CD4-positive, alpha-beta T cell treated with Interleukin-6 at 100 ng/mL for 8 hours (primary cell): ENCODE measurements around the gene HOXB4.

Source experiments
- DNase-seq: peaks from one replicate; pipeline ENCODE4 v3.0.0-alpha.2; 2020; ENCODE audit warnings: mixed read lengths, low spot score

The HOXB4 gene

DNA sequence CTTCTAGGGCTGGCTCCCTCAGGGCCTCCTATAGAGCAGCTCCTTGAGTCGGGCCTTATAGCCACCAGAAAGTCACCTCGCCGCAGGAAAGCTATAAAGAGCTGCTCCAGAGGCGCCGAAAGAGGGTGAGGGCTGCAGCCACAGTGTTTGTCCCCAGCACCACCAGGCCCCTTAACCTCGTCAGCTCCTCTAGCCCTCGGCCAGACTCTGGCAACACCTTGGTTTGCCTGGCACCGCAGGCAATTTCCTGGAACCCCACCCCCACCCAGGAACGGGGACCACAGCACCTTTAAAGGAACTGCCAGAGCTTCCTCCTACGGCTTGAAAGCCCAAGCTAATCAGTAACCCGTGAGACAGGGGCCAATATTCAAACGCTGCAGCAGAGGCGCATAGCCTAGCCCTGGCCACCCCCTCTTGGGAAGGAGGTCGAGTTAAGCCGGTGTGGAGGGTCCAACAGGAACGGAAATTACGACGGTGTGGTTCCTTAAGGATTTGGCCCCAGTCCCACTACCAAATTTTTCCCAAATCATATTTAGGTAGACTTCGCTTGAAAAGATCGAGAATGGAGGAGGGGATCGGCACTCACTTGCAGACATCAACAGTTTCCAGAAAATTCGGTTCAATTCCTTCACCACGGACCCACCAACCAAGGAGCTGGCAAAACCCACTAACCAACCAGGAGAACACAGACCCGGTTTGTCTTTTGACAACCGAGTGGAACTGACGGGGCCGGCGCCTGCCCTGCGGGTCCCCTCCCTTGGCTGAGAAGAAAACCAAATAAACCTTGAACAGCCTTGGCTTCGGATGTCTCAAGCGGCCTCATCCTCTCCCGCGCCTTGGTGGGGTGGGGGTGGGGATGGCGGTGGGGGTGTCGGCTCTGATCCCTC, 23.6 kb upstream of the HOXB4 start:
- DNase-seq = no peak

DNA sequence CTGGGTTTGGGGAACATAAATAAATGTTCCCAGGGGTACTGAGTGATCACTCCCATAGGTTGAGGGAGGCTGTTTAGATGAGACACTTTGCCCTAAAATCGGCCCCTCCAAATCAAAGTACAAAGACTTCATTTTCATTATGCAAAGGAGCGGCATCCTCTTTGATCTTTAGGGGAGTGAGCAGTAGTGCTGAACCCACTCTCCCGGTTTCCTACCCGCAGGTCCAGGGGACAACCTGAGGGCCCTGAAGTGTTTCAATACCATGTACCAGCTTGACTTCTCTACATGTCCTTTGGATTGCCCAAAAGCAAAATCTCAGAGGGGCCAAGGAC, 23.0 kb upstream of the HOXB4 start:
- no peak for DNase-seq

DNA sequence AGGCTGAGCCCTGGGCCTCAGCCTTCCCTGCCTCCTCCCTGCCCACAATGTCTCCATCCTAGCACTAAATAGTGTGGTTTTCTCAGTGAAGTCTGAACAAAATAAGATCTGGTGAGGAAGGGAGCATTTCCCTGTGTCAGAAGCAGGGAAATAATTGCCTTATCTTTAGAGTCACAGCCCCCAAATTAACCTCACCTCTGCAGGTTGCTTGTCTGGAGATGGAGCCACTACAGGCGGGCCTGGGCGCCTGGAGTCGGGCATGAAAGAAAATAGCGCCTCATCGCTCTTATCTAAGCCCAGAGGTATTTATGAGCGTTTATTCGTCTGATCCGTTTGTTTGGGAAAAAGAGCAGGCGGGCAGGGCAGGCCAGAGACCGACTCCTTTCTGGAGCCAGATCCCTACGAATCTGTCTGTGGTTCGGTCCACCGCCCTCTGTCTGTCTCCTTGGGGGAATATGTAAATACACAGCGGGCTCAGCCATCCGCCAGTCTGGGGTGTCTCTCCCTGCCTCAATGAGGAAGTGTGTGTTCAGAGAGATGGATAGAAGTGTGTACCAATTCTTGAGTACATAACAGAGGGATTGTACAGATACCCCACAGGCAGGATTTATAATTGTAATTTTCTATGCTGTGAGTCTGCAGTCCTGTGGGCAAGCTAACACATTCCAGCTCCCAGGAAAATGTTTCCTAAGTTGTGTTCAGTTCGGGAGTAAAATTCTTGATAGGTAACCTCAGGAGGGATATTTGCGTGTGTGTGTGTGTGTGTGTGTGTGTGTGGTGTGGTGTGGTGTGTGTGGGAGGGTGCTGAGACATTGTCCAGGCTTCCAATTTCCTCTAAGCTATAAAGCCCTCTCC, 22.3 kb upstream of the HOXB4 start:
- DNase-seq = no peak

DNA sequence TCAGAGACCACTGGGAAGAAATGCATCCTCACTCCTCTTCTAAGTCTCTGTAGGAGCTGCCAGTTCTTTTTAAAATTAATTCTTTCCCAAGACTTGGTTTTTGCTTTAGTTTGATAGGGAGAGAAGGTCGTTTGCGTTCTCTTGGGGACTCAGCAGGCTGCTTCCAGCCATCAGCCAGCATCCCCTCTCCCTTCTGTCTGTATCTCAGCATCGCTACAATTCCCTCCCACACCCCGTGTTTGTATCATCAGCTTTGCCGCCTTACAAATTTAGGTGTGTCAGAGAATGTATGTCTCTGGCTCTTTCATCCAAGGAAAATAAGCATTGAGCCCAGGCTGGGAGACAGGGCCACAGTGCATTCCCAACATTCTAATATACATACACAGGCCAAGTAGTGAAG, 21.2 kb upstream of the HOXB4 start:
- DNase-seq = no peak

DNA sequence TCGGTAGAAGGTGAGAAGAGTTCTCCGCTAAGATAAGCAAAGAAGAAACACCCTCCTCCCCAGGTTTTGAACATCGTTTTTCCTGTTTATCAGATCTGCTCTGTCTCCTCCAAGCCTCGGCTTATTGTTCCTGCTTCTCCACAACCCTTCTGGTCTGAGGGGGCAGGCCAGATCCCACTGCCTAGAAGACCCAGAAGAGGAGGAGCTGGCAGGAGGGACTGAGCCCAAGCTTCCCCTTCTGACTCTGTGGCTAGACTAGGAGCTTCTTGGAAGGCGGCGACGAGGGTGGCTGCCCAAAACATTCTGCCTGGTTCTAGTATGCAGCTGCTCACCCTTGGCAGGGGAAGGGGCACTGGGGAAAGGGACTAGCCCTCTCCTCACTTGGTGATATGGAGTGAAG, 20.6 kb upstream of the HOXB4 start:
- DNase-seq = no peak

DNA sequence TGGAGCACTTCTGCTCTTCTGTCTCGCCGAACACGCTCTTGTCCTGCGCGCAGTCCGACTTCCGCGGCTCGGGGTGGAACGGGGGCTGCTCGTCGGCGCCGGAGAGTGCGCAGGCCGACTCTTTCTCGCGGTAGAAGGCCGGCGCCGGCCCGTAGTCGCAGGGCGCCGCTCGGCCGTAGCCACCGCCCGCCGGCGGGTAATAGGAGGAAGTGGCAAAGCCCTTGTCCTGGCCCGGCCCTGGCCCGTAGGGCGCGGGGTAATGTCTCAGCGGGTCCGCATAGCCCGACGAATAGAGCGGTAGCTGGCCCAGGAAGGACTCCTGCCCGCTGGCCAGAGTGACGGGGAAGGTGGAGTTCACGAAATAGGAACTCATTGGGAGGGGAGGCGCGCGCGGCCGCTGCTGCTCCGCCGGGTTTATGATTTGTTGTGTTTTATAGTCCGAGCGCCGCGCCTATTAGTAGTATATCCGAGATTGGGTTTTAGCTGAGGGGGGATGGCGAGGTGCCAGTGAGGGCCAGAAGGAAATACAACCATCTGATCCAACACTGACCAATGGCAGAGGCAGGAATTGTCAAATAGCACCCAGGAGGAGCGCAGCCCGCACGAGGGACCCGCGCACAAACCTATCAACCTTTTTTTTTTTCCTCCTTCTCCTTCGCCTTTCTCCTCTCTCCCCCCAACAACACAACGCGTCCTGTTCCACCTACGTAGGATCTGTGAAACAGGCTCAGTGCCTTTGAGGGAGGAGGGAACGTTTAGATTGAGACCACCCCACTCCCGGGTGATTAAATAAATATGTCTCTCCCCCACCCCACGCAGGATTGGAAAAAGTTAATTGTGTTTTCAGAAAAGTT, 19.9 kb upstream of the HOXB4 start:
- no peak for DNase-seq

DNA sequence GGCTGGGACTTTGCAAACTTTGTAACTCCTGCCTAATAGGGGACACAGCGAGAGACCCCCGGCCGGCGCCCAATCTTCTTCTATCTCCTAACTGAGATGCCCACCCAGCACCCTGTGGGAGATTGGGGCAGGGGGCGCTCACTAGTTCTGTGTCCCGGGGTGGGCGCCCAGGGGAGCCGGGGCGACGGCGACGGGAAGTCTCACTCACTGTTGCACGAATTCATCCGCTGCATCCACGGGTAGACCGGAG, 19.3 kb upstream of the HOXB4 start:
- peak; percentile 36 for DNase-seq

DNA sequence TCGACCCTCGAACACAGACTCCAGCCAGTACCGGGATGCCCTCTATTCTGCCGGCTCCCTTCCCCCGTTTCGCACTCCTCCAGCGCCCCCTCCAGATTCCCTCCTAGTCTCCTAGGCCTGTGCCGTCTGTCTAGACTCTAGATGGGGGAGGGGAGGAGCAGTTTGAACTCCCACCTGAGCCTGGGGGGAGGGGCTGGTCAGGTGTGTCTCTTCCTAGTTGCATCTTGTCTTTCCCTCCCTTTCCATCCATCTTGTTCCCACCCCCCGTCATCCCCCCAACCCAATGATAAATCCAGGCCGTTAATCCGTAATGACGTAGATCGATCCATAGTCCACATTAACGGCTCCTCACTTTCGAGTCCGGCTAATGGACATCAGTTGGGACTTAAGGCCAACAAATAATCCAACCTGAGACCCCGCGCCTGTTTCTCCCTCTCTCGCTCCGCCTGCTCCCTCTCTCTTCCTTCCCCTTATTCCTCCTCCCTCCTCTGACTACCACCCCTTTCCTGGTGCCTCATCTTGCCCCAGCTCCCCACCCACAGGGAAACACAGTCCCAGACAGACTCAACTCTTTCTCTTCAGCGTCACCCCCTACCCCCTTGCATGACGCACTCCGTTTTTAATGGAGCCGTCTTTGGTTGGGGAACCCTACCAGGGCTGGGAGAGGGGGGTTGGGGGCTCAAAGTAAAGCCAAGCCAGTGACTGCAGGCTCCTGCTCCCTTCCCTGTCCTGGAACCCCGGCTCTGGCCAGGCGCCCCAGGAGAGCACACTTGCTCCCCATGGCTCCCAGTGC, 18.8 kb upstream of the HOXB4 start:
- no peak for DNase-seq

DNA sequence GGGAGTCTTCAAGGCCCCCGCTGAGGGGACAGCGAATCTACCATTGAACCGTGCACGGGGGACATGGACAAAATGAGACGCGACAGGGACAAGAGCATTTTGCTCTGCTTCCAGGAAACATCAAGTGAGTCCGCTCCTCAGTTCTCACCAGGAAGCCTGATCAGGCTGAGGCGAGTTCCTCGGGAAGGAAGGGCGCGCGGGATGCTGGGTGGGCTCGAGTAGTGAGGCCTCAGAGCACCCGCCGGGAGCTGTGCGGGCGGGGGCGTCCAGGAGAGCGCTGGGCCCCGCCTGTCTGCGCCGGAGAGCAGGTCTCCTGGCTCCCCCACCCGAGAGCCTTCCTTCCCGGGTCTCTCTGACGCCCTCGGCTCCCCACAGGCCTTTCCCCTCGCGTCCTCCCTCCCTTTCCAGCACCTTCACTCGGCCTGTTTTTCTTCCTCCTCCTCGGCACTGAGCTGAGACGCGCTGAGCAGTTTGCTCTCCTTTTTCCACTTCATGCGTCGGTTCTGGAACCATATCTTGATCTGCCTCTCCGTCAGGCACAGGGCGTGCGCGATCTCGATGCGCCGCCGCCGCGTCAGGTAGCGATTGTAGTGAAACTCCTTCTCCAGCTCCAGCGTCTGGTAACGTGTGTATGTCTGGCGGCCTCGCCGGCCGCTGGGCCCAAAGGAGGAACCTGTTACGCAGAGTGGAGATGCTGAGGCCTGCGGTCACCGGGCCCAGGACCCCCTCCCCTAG, 18.0 kb upstream of the HOXB4 start:
- DNase-seq = no peak

DNA sequence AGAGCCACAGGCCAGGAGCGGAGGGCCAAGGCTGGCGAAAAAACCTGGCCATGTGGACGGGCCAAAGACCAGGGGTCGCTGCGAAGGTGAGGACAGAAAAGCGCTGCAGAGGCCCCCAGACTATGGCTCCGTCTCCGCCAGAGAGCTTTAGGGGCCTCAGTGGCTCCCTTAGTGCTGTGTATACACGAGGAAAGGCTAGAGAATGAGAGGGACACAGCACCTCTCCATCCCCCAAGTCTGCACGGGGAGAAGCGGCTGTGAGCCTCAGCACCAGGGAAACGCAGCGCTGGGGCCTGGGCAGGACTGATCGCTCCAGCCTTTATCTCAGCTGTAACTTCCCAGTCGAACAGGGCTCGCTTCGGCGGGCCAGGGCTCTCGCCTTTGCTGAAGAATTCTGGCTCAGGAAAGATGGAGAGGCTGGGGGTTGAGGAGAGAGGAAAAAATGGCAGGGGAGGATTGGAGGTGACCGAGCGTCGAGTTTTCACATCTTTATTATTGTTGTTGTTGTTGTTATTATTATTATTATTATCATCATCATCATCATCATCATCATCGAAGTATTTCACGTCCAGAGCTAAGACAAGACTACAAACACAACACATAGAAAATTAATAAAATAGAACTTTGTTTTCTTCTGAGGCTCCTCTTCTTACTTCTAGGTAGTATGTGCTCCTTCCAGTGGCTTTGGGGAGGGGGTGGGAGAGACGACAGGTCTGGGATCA, 17.3 kb upstream of the HOXB4 start:
- no peak for DNase-seq

DNA sequence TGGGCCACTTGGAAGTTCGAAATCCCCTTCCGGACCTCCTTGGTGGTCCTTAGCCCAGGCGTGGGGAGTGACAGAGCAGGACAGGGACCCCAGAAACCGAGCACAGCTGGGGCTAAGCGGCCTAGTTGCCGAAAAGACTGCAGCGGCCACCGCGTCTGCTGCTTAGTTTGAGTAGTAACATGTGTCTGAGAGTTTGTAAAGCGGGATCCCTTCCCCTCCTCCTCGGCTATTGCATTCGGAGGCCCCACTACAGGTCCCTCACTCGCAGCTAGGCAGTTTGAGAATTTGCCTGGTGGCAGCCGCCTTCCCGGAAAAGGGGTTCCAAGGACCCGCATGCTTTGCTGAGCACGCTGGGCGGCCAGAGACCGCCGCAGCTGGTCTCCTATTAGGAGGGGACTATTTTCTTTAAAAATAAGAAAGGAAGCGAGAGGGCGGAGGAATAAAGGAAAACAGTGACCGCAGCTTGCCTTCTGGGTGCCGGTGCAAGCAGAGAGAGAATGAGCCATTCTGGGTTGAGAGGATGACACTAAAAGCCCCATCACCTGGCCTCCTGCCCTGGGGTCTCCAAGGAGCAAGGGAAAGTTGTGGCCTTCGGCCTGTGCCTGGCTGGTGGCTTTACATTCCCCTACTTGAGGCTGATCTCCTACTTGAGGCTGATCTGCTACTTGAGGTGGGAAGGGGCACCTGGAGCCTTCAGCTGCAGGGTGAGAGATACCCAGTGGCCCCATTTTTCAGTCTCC, 16.6 kb upstream of the HOXB4 start:
- no peak for DNase-seq

DNA sequence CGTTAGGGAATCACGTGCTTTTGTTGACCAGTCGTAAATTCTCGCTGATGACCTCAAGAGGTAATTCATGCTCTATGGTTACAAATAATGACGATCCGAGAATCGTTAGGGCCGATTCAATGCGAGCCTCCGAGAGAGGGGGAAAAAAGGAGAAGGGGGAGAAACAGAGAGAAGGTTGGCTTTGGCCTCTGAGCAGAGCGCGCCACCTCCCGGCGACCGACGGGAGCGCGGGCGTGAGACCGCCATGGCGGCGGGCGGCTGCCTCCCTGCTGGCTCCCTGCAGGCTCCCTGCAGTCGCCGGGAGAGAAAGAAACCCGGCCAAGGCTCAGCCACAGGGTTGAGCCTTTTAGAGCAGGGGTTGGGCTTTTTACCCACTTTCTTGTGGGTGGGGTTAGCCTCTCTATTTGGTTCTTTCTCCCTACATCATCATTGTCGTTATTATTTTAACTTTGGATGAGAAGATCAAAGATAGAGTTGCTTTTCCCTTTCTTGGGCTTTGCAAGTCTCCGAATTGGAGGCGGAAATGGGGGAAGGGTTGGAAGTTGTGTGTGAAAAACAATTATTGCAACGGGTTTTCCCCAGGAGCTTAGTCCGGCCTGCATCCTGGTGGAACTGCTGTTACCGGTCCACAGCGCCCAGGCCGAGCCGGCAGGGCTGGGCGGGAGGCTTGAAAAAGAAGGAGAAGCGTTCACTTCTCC, 15.8 kb upstream of the HOXB4 start:
- DNase-seq = peak; percentile 71

DNA sequence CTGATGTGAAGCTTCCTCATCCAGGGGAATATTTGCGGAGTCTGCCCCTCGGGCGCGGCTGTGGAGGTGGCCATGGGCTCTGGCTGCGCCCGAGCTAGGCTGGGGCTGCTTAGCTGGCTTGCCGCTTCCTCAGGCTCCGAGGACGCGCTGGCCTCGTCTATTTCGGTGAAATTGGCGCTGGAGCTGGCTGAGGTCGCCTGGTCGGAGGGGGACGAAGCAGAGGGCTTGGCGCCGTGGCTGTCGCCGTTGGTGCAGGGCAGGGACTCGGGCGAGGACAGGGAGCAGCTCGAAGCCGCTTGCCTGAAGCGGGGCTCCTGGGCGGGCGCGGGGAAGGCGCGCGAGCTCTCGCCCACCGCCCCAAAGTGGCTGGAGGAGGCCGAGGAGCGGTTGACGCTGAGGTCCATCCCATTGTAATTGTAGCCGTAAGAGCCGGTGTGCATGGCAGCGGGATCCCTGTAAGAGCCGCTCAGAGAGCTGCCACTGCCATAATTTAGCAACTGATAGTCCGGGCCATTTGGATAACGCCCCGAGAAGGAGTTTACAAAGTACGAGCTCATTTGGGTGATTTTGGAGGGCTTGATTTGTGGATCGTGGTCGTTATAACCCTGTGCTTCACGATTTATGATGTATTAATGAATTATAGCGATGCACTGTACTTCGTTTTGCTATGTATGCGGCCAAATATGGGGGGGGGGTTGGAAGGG, 15.1 kb upstream of the HOXB4 start, which contains the start of gene HOXB5:
HOXB5 (minus strand) TSS at position 654 of the 704 bp plus-strand sequence; CDS start at position 557, 97 bp downstream.
- no peak for DNase-seq

DNA sequence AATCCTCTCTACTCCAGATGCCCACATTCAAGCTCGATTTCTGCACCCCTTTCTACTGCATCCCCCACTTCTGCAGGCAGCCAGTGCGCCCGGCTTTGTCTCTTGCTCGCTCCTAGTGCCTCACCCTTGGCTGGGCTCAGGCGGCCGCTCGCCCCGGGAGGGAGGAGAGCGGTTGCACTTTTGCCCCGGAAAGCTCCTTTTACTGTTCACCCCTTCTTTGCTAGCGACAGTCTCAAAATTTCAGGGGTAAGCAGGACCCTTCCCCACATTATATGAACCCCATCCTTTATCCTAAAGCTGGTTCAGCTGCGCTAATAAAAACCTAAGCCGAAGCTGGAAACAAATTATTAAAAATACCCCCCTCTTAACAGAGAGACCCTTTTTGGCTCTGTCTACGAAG, 14.4 kb upstream of the HOXB4 start:
- DNase-seq = no peak

DNA sequence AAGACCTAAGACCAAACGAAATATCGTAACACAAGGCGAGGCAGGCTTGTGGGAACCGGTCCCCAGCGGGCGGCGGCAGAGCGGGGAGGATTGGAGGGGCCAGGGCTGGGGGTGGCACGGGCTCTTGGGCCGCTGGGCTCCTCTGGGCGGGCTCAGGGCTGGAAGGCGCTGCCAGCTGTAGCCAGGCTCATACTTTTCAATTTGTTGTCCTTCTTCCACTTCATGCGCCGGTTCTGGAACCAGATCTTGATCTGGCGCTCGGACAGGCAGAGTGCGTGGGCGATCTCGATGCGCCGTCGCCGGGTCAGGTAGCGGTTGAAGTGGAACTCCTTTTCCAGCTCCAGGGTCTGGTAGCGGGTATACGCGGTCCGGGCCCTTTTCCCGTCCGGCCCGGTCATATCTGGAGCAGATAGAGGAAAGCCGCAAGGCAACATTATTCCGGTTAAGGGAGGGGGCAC, 13.9 kb upstream of the HOXB4 start:
- DNase-seq = no peak

DNA sequence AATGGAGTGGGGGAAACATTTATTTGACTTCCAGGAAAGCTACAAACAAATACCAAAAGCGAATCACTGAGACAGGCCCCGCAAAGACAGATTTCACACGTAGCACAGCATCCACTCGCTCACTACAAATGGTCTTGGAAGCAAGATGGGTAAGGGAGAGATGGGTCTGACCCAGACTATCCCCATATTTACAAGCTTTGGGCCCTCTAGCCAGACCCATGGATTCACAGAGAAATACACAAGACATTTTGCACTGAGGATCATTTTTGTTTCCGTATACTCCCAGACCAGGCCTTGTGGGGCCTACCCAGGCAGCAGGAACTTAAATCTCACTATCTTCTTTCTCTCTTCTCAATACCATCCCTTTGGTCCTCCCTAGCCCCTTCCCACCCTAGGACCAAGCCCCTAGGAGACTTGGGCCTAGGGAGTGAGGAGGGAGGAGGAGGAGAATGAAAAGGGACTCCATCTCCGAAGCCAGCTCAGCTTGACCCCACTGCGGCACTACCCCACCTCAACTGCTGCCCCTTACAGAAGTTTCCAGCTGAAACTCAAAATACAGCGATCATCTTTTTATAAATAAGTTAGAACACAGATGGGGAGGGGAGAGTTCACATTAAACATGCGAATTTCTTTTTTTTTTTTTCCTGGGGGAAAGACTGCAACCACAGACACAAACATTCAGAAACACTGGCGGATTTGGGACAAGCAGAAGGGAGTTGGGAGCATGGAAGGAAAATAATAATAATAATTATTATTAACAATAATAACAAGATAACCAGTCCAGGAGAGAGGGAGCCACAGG, 13.3 kb upstream of the HOXB4 start:
- DNase-seq = no peak

DNA sequence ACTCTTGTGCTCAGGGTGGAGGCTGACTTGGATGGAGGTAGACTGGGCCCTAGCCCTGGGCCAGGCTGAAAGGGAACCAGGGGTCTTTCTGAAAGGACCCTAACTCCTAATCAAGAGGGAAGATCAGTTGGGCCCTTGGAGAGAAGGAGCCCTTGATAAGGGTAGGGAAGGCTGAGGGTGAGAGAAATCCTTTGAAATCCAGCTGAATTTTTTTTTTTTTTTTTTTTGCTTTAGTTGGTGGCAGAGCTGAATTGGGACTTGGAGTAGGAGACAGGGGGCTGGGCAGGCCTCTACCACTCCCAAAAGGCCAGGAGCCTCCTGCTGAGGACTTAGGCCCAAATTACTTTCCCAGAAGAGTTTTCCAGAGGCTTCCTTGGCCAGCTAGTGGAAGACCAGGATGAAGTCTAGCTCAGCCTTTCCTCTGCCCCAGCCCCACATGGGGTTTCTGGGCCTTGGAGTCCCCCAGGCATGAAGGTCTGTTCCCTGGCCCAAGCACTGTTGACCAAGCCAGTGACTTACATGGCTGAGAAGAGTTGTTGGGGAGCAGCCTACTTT, 12.5 kb upstream of the HOXB4 start:
- DNase-seq = no peak
